ENCODE data around the gene SATL1.
"Not testable (repeated sequence)": the region's sequence is repeated elsewhere in the genome, so short reads cannot be mapped to it uniquely, and the experiment has no call there.

Gene SATL1

GRCh38 chrX:85109235-85109634, 134.3 kb downstream of the SATL1 start:
- Histone ChIP-seq H3K36me3 (replicated peaks) (no peaks in the 10 kb centered on the region), H3K27me3 (replicated peaks) (no peaks in the 10 kb centered on the region), H3K27ac (no peak overlapping the region), H3K4me3 (ENCODE audit: low read depth, low read length) (no peak overlapping the region)
- in situ Hi-C loops (cut with HindIII; ENCODE audit: low pct_ligation_motif_present, low sequenced_read_pairs) = no loop called here
- no peak for DNase-seq
- peak; percentile 62 for TF ChIP-seq CTCF (IDR thresholded peaks at IDR 0.05; ENCODE audit: low read depth, low read length, missing control alignments)

GRCh38 chrX:85108165-85108564, 135.4 kb downstream of the SATL1 start:
- Histone ChIP-seq H3K36me3 (replicated peaks) (no peaks in the 10 kb centered on the region), H3K27me3 (replicated peaks) (no peaks in the 10 kb centered on the region), H3K4me3 (ENCODE audit: low read depth, low read length) (no peak overlapping the region), H3K27ac (no peak overlapping the region)
- no peak for TF ChIP-seq CTCF (IDR thresholded peaks at IDR 0.05; ENCODE audit: low read depth, low read length, missing control alignments)
- in situ Hi-C loops (cut with HindIII; ENCODE audit: low pct_ligation_motif_present, low sequenced_read_pairs) = no loop called here
- no peak for DNase-seq

GRCh38 chrX:85107407-85107806, 136.2 kb downstream of the SATL1 start:
- no peaks in the 10 kb centered on the region for H3K36me3 ChIP-seq (replicated peaks)
- in situ Hi-C loops (cut with HindIII; ENCODE audit: low pct_ligation_motif_present, low sequenced_read_pairs) = no loop called here
- no peaks in the 10 kb centered on the region for H3K27me3 ChIP-seq (replicated peaks)
- no peak overlapping the region for H3K27ac ChIP-seq
- no peak overlapping the region for H3K4me3 ChIP-seq (ENCODE audit: low read depth, low read length)
- no peak for TF ChIP-seq CTCF (IDR thresholded peaks at IDR 0.05; ENCODE audit: low read depth, low read length, missing control alignments)
- no peak for DNase-seq

GRCh38 chrX:85089321-85089840, 154.2 kb downstream of the SATL1 start:
- DNase-seq = no peak
- H3K36me3 ChIP-seq (replicated peaks) = no peaks in the 10 kb centered on the region
- TF ChIP-seq CTCF (IDR thresholded peaks at IDR 0.05; ENCODE audit: low read depth, low read length, missing control alignments) = no peak
- no peak overlapping the region for H3K27ac ChIP-seq
- in situ Hi-C loops (cut with HindIII; ENCODE audit: low pct_ligation_motif_present, low sequenced_read_pairs) = no loop called here
- no peak overlapping the region for H3K4me3 ChIP-seq (ENCODE audit: low read depth, low read length)
- no peaks in the 10 kb centered on the region for H3K27me3 ChIP-seq (replicated peaks)

- peak; percentile 54 for DNase-seq
- no peak overlapping the region for H3K27ac ChIP-seq
Measured at GRCh38 chrX:85084770-85085393, 158.7 kb downstream of the SATL1 start.

GRCh38 chrX:85077247-85077646, 166.3 kb downstream of the SATL1 start:
- DNase-seq; H3K4me3 ChIP-seq (ENCODE audit: low read depth, low read length); H3K27ac ChIP-seq; in situ Hi-C loops (cut with HindIII; ENCODE audit: low pct_ligation_motif_present, low sequenced_read_pairs); H3K36me3 ChIP-seq (replicated peaks); H3K27me3 ChIP-seq (replicated peaks): not testable (repeated sequence)

More at GRCh38 chrX:85084770-85085393, 158.7 kb downstream of the SATL1 start:
- Histone ChIP-seq H3K27me3 (replicated peaks) (no peaks in the 10 kb centered on the region), H3K36me3 (replicated peaks) (no peaks in the 10 kb centered on the region), H3K4me3 (ENCODE audit: low read depth, low read length) (no peak overlapping the region)
- TF ChIP-seq CTCF (IDR thresholded peaks at IDR 0.05; ENCODE audit: low read depth, low read length, missing control alignments) = peak; percentile 84
- in situ Hi-C loops (cut with HindIII; ENCODE audit: low pct_ligation_motif_present, low sequenced_read_pairs) = no loop called here
